Suprapubic skin (tissue), 4 donors: ENCODE measurements around the gene PI4K2A. TPM values are rescaled to one million over a fixed set of nuclear protein-coding genes. Genes with fewer than 3 reads are reported as not detected.
"Not testable (repeated sequence)": the region's sequence is repeated elsewhere in the genome, so short reads cannot be mapped to it uniquely, and the experiment has no call there.

Source experiments
- DNase-seq, 2 donors: peaks; one replicate each; pipeline ENCODE4 v3.0.0-alpha.2; 2019; ENCODE audit warnings: low spot score in 2 of 2
- H3K27ac ChIP-seq: fragments of 200-600 bp; sonication (generic); one replicate; pipeline ENCODE4 v1.5.1; 2019
- H3K27me3 ChIP-seq: fragments of 200-600 bp; sonication (generic); one replicate; pipeline ENCODE4 v1.5.1; 2019
- H3K36me3 ChIP-seq: fragments of 200-600 bp; sonication (generic); one replicate; pipeline ENCODE4 v1.5.1; 2019
- H3K4me1 ChIP-seq: fragments of 200-600 bp; sonication (generic); one replicate; pipeline ENCODE4 v1.5.1; 2019
- H3K4me3 ChIP-seq: fragments of 200-600 bp; sonication (generic); one replicate; pipeline ENCODE4 v1.5.1; 2019; ENCODE audit warnings: mild to moderate bottlenecking
- H3K9me3 ChIP-seq: fragments of 200-600 bp; sonication (generic); one replicate; pipeline ENCODE4 v1.5.1; 2019
- EP300 ChIP-seq: sonication (generic); formaldehyde crosslinking; IDR thresholded peaks from one replicate; pipeline ENCODE4 v1.6.1; 2017; ENCODE audit warnings: antibody characterized with exemption
- POLR2A ChIP-seq, 2 donors: fragments of 450-650 bp; IDR thresholded peaks; one replicate each; pipeline ENCODE4 v1.6.1; 2017; ENCODE audit warnings: antibody characterized with exemption in 2 of 2, mild to moderate bottlenecking in 2 of 2, moderate library complexity in 2 of 2
- POLR2AphosphoS5 ChIP-seq, 3 donors: sonication (generic); formaldehyde crosslinking; IDR thresholded peaks; one replicate each; pipeline ENCODE4 v1.6.1; 2017; ENCODE audit warnings: antibody characterized with exemption in 3 of 3
- WGBS: methylation state at CpG from one replicate; pipeline ENCODE4 v1.1.5; 2018; 5-methylcytosine and 5-hydroxymethylcytosine counted together
- total RNA-seq, 4 donors: library from RNA; depleted of rRNA; stranded (reverse); fragments of >200 nt; gene quantifications; one replicate each; pipeline ENCODE4 v1.1.0, GENCODE V29; 2016
- TF ChIP-seq, protein P1 (sequence below), 2 donors: fragments of 200-600 bp in 1 of 2; fragments of 450-650 bp in 1 of 2; sonication (generic) in 1 of 2; IDR thresholded peaks; one replicate each; pipeline ENCODE4 v1.5.1; 2016 to 2019; ENCODE audit warnings: antibody characterized with exemption in 2 of 2, mild to moderate bottlenecking in 1 of 2, moderate library complexity in 1 of 2

The PI4K2A gene
- total RNA-seq, 4 donors from 2014 or later: 13.2 to 24.0 (median 20.9) TPM

DNA sequence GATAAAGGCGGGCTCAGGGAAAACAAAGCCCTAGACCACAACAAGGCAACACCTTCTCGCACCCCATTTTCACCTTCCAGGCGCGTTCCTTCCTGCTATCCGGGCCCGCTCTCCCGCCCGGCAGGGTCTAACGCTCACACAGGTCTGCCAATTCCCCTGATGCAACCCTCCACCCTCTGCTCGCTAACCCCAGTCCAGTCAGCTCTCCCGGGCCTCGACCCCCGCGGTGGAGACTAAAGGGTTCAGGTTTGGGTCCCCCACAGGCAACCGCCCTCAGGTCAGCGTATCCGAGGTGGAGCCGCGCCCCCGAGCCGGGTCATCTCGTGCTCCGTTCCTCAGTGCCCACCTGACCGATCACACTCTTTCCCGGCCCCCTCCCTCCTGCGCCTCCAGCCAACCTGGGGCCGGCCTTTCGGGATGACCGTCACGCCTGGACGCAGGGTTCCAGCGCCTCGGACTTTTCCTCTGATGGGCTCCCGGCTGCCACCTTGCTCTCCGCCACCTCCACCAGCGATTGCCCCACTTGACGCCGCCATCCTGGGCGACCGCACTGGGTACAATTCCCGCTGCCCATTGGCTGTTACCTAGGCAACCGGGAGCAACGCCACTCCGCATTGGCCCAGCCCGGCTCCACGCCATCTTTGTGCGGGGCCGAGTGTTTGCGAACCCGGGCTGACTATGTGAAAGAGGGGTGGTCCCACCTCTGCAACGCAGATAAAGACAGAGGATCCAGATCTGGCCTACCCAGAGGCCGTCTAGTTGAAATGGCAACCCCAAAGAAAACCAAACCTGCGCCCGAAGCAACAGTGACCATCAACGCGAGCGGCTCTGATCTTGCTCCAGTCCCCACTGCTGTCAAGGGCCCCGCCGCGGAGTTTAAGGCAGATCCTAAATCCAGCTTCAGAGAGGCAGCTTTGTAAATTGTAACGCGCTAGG is 7.3 kb upstream of the PI4K2A start, which contains the start of gene MORN4:
Gene MORN4, minus strand, starts transcription at position 552 of the 936 bp plus-strand sequence. CDS start 13,847 bp downstream, outside the sequence.
- no peaks in the 10 kb centered on the region for H3K36me3 ChIP-seq
- 4% methylated on average over 47 of the region's 62 CpGs for WGBS
- H3K27me3 ChIP-seq: no peaks in the 10 kb centered on the region
- peak; percentile 97 to 98 for DNase-seq
- no peak within 1 kb of the TSS for H3K27ac ChIP-seq
- H3K4me1 ChIP-seq: peaks cover 6% of the 10 kb centered on the region
- H3K4me3 ChIP-seq: peak within 1 kb of the TSS; percentile 85
- no peaks in the 10 kb centered on the region for H3K9me3 ChIP-seq
- TF ChIP-seq, protein P1, sequence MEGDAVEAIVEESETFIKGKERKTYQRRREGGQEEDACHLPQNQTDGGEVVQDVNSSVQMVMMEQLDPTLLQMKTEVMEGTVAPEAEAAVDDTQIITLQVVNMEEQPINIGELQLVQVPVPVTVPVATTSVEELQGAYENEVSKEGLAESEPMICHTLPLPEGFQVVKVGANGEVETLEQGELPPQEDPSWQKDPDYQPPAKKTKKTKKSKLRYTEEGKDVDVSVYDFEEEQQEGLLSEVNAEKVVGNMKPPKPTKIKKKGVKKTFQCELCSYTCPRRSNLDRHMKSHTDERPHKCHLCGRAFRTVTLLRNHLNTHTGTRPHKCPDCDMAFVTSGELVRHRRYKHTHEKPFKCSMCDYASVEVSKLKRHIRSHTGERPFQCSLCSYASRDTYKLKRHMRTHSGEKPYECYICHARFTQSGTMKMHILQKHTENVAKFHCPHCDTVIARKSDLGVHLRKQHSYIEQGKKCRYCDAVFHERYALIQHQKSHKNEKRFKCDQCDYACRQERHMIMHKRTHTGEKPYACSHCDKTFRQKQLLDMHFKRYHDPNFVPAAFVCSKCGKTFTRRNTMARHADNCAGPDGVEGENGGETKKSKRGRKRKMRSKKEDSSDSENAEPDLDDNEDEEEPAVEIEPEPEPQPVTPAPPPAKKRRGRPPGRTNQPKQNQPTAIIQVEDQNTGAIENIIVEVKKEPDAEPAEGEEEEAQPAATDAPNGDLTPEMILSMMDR (IDR thresholded peaks at IDR 0.05): no peak
- no peak for TF ChIP-seq EP300
- peak in 1 of 3 donors; percentile 19 for TF ChIP-seq POLR2AphosphoS5 (IDR thresholded peaks at IDR 0.05)
- TF ChIP-seq POLR2A (IDR thresholded peaks at IDR 0.05): no peak

DNA sequence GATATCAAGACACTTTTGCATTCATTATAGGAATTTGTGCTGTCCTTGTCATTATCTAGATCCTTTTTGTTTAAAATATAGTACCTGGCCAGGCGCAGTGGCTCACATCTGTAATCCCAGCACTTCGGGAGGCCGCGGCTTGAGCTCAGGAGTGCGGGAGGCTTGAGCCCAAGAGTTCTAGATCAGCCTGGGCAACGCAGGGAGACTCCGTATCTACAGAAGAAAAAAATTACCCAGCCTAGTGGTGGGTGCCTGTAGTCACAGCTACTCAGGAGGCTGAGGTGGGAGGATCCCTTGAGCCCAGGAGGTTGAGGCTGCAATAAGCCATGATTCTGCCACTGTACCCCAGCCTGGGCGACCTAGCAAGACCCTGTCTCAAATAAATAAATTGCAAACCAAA is 6.5 kb upstream of the PI4K2A start:
- Histone ChIP-seq H3K4me3 (peak overlapping the region; percentile 85), H3K27ac (no peak overlapping the region), H3K36me3 (no peaks in the 10 kb centered on the region), H3K4me1 (peaks cover 6% of the 10 kb centered on the region), H3K27me3 (no peaks in the 10 kb centered on the region), H3K9me3 (no peaks in the 10 kb centered on the region)
- 80% methylated on average over 8 of the region's 8 CpGs for WGBS
- DNase-seq: no peak
- no peak for TF ChIP-seq POLR2AphosphoS5 (IDR thresholded peaks at IDR 0.05)
- no peak for TF ChIP-seq POLR2A (IDR thresholded peaks at IDR 0.05)
- TF ChIP-seq, protein P1 (IDR thresholded peaks at IDR 0.05): no peak
- TF ChIP-seq EP300: no peak

DNA sequence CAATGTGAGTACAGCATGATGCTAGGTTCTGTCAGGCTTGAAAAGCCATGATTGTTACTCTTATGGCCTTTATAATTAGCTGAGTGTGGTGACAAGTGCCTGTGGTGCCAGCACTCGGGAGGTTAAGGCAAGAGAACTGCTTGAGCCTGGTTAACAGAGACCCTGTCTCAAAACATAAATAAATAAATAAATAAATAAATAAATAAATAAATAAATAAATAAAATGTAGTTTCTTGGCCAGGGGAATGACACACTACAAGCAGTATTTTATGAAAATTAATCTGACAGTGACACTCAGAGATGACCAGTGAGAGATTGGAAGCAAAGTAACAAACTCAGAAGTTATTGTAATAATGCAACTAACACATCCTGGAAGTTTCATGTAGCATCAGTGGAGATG is 4.9 kb upstream of the PI4K2A start:
- 93% methylated on average over 1 of the region's 1 CpG for WGBS
- no peak for DNase-seq
- Histone ChIP-seq H3K9me3 (no peaks in the 10 kb centered on the region), H3K36me3 (no peaks in the 10 kb centered on the region), H3K4me3 (no peak overlapping the region), H3K27ac (no peak overlapping the region), H3K4me1 (peaks cover 9% of the 10 kb centered on the region), H3K27me3 (no peaks in the 10 kb centered on the region)
- TF ChIP-seq, protein P1 (IDR thresholded peaks at IDR 0.05): no peak

DNA sequence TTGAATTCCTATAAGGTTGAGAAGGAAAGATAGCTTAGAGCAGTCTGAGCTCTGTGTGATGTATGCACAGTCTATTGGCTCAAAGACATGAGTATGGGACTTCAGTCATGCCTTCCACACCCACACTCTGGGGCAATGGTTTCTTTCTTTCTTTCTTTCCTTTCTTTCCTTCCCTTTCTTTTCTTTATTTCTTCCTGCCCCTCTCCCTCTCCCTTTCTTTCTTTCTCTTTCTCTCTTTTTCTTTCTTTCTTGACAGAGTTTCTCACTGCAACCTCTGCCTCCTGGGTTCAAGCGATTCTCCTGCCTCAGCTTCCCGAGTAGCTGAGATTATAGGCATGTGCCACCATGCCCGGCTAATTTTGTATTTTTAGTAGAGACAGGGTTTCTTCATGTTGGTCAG is 1.4 kb upstream of the PI4K2A start:
- 73% methylated on average over 3 of the region's 3 CpGs for WGBS
- H3K27ac ChIP-seq, H3K4me3 ChIP-seq, H3K27me3 ChIP-seq, H3K9me3 ChIP-seq, H3K36me3 ChIP-seq, DNase-seq: not testable (repeated sequence)
- peaks cover 23% of the 10 kb centered on the region for H3K4me1 ChIP-seq

DNA sequence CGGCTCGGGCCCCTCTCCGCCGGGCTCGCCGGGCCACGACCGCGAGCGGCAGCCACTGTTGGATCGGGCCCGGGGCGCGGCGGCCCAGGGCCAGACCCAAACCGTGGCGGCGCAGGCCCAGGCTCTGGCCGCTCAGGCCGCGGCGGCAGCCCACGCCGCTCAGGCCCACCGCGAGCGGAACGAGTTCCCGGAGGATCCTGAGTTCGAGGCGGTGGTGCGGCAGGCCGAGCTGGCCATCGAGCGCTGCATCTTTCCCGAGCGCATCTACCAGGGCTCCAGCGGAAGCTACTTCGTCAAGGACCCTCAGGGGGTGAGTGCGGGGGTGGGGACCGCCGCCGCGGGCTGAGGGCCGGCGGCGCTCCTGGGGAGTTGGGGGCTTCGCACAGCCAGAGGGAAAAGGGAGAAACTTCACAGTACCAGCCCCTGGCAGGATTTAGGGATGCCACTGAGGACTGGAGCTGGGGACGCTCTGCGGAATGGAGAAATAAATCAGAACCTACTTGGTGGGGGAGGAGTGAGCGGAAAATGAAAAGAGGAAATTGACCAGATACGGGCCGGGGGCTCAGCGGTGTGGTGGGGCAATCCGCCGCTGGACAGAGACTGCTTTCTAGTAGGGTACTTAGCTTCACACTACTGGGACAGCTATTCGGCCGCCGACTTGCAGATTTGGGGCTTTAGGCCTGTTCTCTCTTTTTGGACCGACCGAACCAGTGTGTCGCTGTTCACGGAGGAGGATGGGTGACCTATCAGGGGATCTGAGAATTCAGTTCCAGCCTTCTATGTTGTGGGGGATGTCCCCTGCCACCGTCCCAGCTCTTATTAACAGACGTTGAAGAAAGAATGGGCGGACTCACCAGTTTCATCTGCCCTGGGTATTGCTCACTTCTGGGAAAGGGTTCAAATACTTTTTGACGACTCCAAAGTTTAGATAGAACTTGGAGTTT is 669 bp downstream of the PI4K2A start:
- peaks cover 23% of the 10 kb centered on the region for H3K4me1 ChIP-seq
- peaks cover 7% of the 10 kb centered on the region for H3K36me3 ChIP-seq
- peak overlapping the region; percentile 83 for H3K27ac ChIP-seq
- WGBS: 2% methylated on average over 39 of the region's 67 CpGs
- H3K27me3 ChIP-seq: no peaks in the 10 kb centered on the region
- H3K9me3 ChIP-seq: no peaks in the 10 kb centered on the region
- H3K4me3 ChIP-seq: peak overlapping the region; percentile 76
- peak; percentile 72 to 82 for DNase-seq
- TF ChIP-seq, protein P1 (IDR thresholded peaks at IDR 0.05): no peak
- TF ChIP-seq POLR2A (IDR thresholded peaks at IDR 0.05) (no peak), POLR2AphosphoS5 (IDR thresholded peaks at IDR 0.05) (no peak), EP300 (no peak)

DNA sequence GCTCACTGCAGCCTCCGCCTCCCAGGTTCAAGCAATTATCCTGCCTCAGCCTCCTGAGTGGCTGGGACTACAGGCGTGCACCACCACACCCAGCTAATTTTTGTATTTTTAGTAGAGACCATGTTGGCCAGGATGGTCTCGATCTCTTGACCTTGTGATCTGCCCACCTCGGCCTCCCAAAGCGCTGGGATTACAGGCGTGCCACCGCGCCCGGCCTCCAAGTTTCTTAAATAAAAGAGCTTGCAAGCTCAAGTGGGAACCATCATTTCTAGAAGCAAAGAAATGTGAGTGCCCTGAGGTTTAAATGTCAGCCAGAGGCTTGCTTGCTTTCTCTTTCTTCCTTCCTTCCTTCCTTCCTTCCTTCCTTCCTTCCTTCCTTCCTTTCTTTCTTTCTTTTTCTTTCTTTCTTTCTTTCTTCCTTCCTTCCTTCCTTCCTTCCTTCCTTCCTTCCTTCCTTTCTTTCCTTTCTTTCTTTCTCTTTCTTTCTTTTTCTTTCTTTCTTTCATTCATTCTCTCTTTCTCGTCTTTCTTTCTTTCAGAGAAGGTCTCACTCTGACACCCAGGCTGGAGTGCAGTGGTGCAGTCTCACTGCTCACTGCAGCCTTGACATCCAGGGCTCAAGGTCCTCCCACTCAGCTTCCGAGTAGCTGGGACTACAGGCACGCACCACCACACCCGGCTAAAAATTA is 2.1 kb downstream of the PI4K2A start:
- H3K27ac ChIP-seq, H3K4me3 ChIP-seq: not testable (repeated sequence)
- WGBS: 96% methylated on average over 13 of the region's 13 CpGs

More for the DNA sequence above, 2.1 kb downstream of the PI4K2A start:
- H3K9me3 ChIP-seq, H3K27me3 ChIP-seq, DNase-seq: not testable (repeated sequence)
- Histone ChIP-seq H3K4me1 (peaks cover 30% of the 10 kb centered on the region), H3K36me3 (peaks cover 12% of the 10 kb centered on the region)
